ENCODE results near the gene NTF4. TPM values are rescaled to one million over a fixed set of nuclear protein-coding genes. Genes with fewer than 3 reads are reported as not detected.

Gene NTF4
- total and polyA plus RNA-seq, 4 donors: 0.83 TPM; not detected in 3

- 3% methylated on average over 90 of the region's 93 CpGs for WGBS (ENCODE audit: insufficient coverage)
- Histone ChIP-seq H3K4me1 (ENCODE audit: control insufficient read depth, insufficient read depth, low read length) (no peaks in the 10 kb centered on the region), H3K27me3 (ENCODE audit: control insufficient read depth, insufficient read depth, low read length) (peaks cover 53% of the 10 kb centered on the region), H3K27ac (ENCODE audit: low read depth, low read length) (no peak overlapping the region), H3K4me3 (ENCODE audit: low read depth, low read length) (no peak overlapping the region), H3K9me3 (ENCODE audit: control insufficient read depth, insufficient read depth, low read length) (no peaks in the 10 kb centered on the region), H3K36me3 (ENCODE audit: control insufficient read depth, insufficient read depth, low read length) (no peaks in the 10 kb centered on the region)
- peak in 1 of 6 donors; percentile 53 for DNase-seq (ENCODE audit: low read depth in 4 of 6, low spot score in 6 of 6)
These were observed 7.4 kb upstream of the NTF4 start for GRCh38 chr19:49071860-49072547.

- Histone ChIP-seq H3K4me1 (ENCODE audit: control insufficient read depth, insufficient read depth, low read length) (peaks cover 2% of the 10 kb centered on the region), H3K27ac (ENCODE audit: low read depth, low read length) (no peak overlapping the region), H3K36me3 (ENCODE audit: control insufficient read depth, insufficient read depth, low read length) (no peaks in the 10 kb centered on the region), H3K4me3 (ENCODE audit: low read depth, low read length) (no peak overlapping the region), H3K9me3 (ENCODE audit: control insufficient read depth, insufficient read depth, low read length) (no peaks in the 10 kb centered on the region), H3K27me3 (ENCODE audit: control insufficient read depth, insufficient read depth, low read length) (peaks cover 67% of the 10 kb centered on the region)
- 91% methylated on average over 19 of the region's 21 CpGs for WGBS (ENCODE audit: insufficient coverage)
- DNase-seq (ENCODE audit: low read depth in 4 of 6, low spot score in 6 of 6): no peak
These were observed 5.8 kb upstream of the NTF4 start for GRCh38 chr19:49070416-49070815.

- no peak for DNase-seq (ENCODE audit: low read depth in 4 of 6, low spot score in 6 of 6)
- no peaks in the 10 kb centered on the region for H3K36me3 ChIP-seq (ENCODE audit: control insufficient read depth, insufficient read depth, low read length)
- peaks cover 11% of the 10 kb centered on the region for H3K4me1 ChIP-seq (ENCODE audit: control insufficient read depth, insufficient read depth, low read length)
- H3K4me3 ChIP-seq (ENCODE audit: low read depth, low read length): no peak overlapping the region
- 91% methylated on average over 9 of the region's 9 CpGs for WGBS (ENCODE audit: insufficient coverage)
- H3K9me3 ChIP-seq (ENCODE audit: control insufficient read depth, insufficient read depth, low read length): no peaks in the 10 kb centered on the region
- peaks cover 74% of the 10 kb centered on the region for H3K27me3 ChIP-seq (ENCODE audit: control insufficient read depth, insufficient read depth, low read length)
- no peak overlapping the region for H3K27ac ChIP-seq (ENCODE audit: low read depth, low read length)
These were observed 4.4 kb upstream of the NTF4 start for GRCh38 chr19:49069026-49069425.

- Histone ChIP-seq H3K27me3 (ENCODE audit: control insufficient read depth, insufficient read depth, low read length) (peaks cover 66% of the 10 kb centered on the region), H3K4me3 (ENCODE audit: low read depth, low read length) (no peak overlapping the region), H3K36me3 (ENCODE audit: control insufficient read depth, insufficient read depth, low read length) (no peaks in the 10 kb centered on the region), H3K4me1 (ENCODE audit: control insufficient read depth, insufficient read depth, low read length) (peaks cover 11% of the 10 kb centered on the region), H3K27ac (ENCODE audit: low read depth, low read length) (no peak overlapping the region), H3K9me3 (ENCODE audit: control insufficient read depth, insufficient read depth, low read length) (no peaks in the 10 kb centered on the region)
- 66% methylated on average over 3 of the region's 3 CpGs for WGBS (ENCODE audit: insufficient coverage)
- no peak for DNase-seq (ENCODE audit: low read depth in 4 of 6, low spot score in 6 of 6)
These were observed 2.9 kb upstream of the NTF4 start for GRCh38 chr19:49067554-49067953.

GRCh38 chr19:49065905-49066512 is 1.4 kb upstream of the NTF4 start:
- Histone ChIP-seq H3K36me3 (ENCODE audit: control insufficient read depth, insufficient read depth, low read length) (no peaks in the 10 kb centered on the region), H3K27me3 (ENCODE audit: control insufficient read depth, insufficient read depth, low read length) (peaks cover 60% of the 10 kb centered on the region), H3K4me1 (ENCODE audit: control insufficient read depth, insufficient read depth, low read length) (peaks cover 11% of the 10 kb centered on the region), H3K27ac (ENCODE audit: low read depth, low read length) (no peak overlapping the region), H3K4me3 (ENCODE audit: low read depth, low read length) (no peak overlapping the region), H3K9me3 (ENCODE audit: control insufficient read depth, insufficient read depth, low read length) (no peaks in the 10 kb centered on the region)
- 33% methylated on average over 4 of the region's 13 CpGs for WGBS (ENCODE audit: insufficient coverage)
- DNase-seq (ENCODE audit: low read depth in 4 of 6, low spot score in 6 of 6): no peak

- no peaks in the 10 kb centered on the region for H3K9me3 ChIP-seq (ENCODE audit: control insufficient read depth, insufficient read depth, low read length)
- no peaks in the 10 kb centered on the region for H3K36me3 ChIP-seq (ENCODE audit: control insufficient read depth, insufficient read depth, low read length)
- 54% methylated on average over 7 of the region's 10 CpGs for WGBS (ENCODE audit: insufficient coverage)
- H3K4me1 ChIP-seq (ENCODE audit: control insufficient read depth, insufficient read depth, low read length): peaks cover 11% of the 10 kb centered on the region
- no peak overlapping the region for H3K4me3 ChIP-seq (ENCODE audit: low read depth, low read length)
- no peak for DNase-seq (ENCODE audit: low read depth in 4 of 6, low spot score in 6 of 6)
- H3K27me3 ChIP-seq (ENCODE audit: control insufficient read depth, insufficient read depth, low read length): peaks cover 50% of the 10 kb centered on the region
- H3K27ac ChIP-seq (ENCODE audit: low read depth, low read length): no peak overlapping the region
These were observed 489 bp downstream of the NTF4 start for GRCh38 chr19:49064029-49064629.

- Histone ChIP-seq H3K27ac (ENCODE audit: low read depth, low read length) (no peak overlapping the region), H3K4me1 (ENCODE audit: control insufficient read depth, insufficient read depth, low read length) (peaks cover 29% of the 10 kb centered on the region), H3K9me3 (ENCODE audit: control insufficient read depth, insufficient read depth, low read length) (no peaks in the 10 kb centered on the region), H3K27me3 (ENCODE audit: control insufficient read depth, insufficient read depth, low read length) (peaks cover 62% of the 10 kb centered on the region), H3K4me3 (ENCODE audit: low read depth, low read length) (no peak overlapping the region), H3K36me3 (ENCODE audit: control insufficient read depth, insufficient read depth, low read length) (no peaks in the 10 kb centered on the region)
- WGBS (ENCODE audit: insufficient coverage): 76% methylated on average over 25 of the region's 25 CpGs
- no peak for DNase-seq (ENCODE audit: low read depth in 4 of 6, low spot score in 6 of 6)
These were observed 3.2 kb downstream of the NTF4 start for GRCh38 chr19:49061445-49061844.

- Histone ChIP-seq H3K27me3 (ENCODE audit: control insufficient read depth, insufficient read depth, low read length) (peaks cover 63% of the 10 kb centered on the region), H3K9me3 (ENCODE audit: control insufficient read depth, insufficient read depth, low read length) (no peaks in the 10 kb centered on the region), H3K36me3 (ENCODE audit: control insufficient read depth, insufficient read depth, low read length) (no peaks in the 10 kb centered on the region), H3K4me3 (ENCODE audit: low read depth, low read length) (no peak overlapping the region), H3K4me1 (ENCODE audit: control insufficient read depth, insufficient read depth, low read length) (peaks cover 34% of the 10 kb centered on the region), H3K27ac (ENCODE audit: low read depth, low read length) (no peak overlapping the region)
- DNase-seq (ENCODE audit: low read depth in 4 of 6, low spot score in 6 of 6): no peak
- WGBS (ENCODE audit: insufficient coverage): 96% methylated on average over 2 of the region's 2 CpGs
These were observed 3.6 kb downstream of the NTF4 start for GRCh38 chr19:49061000-49061399.

- H3K4me1 ChIP-seq (ENCODE audit: control insufficient read depth, insufficient read depth, low read length): peaks cover 26% of the 10 kb centered on the region
- no peaks in the 10 kb centered on the region for H3K9me3 ChIP-seq (ENCODE audit: control insufficient read depth, insufficient read depth, low read length)
- no peak for DNase-seq (ENCODE audit: low read depth in 4 of 6, low spot score in 6 of 6)
- H3K27me3 ChIP-seq (ENCODE audit: control insufficient read depth, insufficient read depth, low read length): peaks cover 54% of the 10 kb centered on the region
- H3K36me3 ChIP-seq (ENCODE audit: control insufficient read depth, insufficient read depth, low read length): no peaks in the 10 kb centered on the region
- no peak overlapping the region for H3K4me3 ChIP-seq (ENCODE audit: low read depth, low read length)
- no peak overlapping the region for H3K27ac ChIP-seq (ENCODE audit: low read depth, low read length)
- WGBS (ENCODE audit: insufficient coverage): 57% methylated on average over 9 of the region's 9 CpGs
These were observed 5.6 kb downstream of the NTF4 start for GRCh38 chr19:49059053-49059452.

GRCh38 chr19:49058562-49058961 is 6.1 kb downstream of the NTF4 start:
- H3K27me3 ChIP-seq (ENCODE audit: control insufficient read depth, insufficient read depth, low read length): peaks cover 49% of the 10 kb centered on the region
- no peaks in the 10 kb centered on the region for H3K36me3 ChIP-seq (ENCODE audit: control insufficient read depth, insufficient read depth, low read length)
- WGBS (ENCODE audit: insufficient coverage): 18% methylated on average over 6 of the region's 10 CpGs
- H3K4me1 ChIP-seq (ENCODE audit: control insufficient read depth, insufficient read depth, low read length): peaks cover 26% of the 10 kb centered on the region
- no peaks in the 10 kb centered on the region for H3K9me3 ChIP-seq (ENCODE audit: control insufficient read depth, insufficient read depth, low read length)
- no peak overlapping the region for H3K4me3 ChIP-seq (ENCODE audit: low read depth, low read length)
- no peak overlapping the region for H3K27ac ChIP-seq (ENCODE audit: low read depth, low read length)
- DNase-seq (ENCODE audit: low read depth in 4 of 6, low spot score in 6 of 6): peak in 1 of 6 donors; percentile 38
